ENCODE results near the gene RMDN2.
A peak's percentile ranks its signal among the peaks of the same experiment; 100 is the strongest.

The RMDN2 gene

GRCh38 chr2:37885329-37885993 is 39.6 kb upstream of the RMDN2 start:
- Histone ChIP-seq H3K79me2 (no peaks in the 10 kb centered on the region), H3K27me3 (ENCODE audit: control insufficient read depth, insufficient read depth, low read length) (no peaks in the 10 kb centered on the region), H3K27ac (no peak overlapping the region), H3K9me3 (ENCODE audit: control insufficient read depth, low read length) (no peaks in the 10 kb centered on the region), H3K9ac (no peak overlapping the region), H3K4me3 (ENCODE audit: low read depth, low read length) (no peak overlapping the region), H2AFZ (no peak overlapping the region), H3K4me2 (ENCODE audit: low read length) (no peak overlapping the region), H3K36me3 (ENCODE audit: control insufficient read depth, insufficient read depth, low read length) (no peaks in the 10 kb centered on the region), H3K4me1 (no peaks in the 10 kb centered on the region)
- no peak for TF ChIP-seq CTCF (IDR thresholded peaks at IDR 0.05)

GRCh38 chr2:37886745-37887144 is 38.3 kb upstream of the RMDN2 start:
- Histone ChIP-seq H3K27me3 (ENCODE audit: control insufficient read depth, insufficient read depth, low read length) (no peaks in the 10 kb centered on the region), H3K9me3 (ENCODE audit: control insufficient read depth, low read length) (no peaks in the 10 kb centered on the region), H3K4me2 (ENCODE audit: low read length) (no peak overlapping the region), H3K4me3 (ENCODE audit: low read depth, low read length) (no peak overlapping the region), H2AFZ (no peak overlapping the region), H3K4me1 (no peaks in the 10 kb centered on the region), H3K27ac (no peak overlapping the region), H3K9ac (no peak overlapping the region), H3K36me3 (ENCODE audit: control insufficient read depth, insufficient read depth, low read length) (no peaks in the 10 kb centered on the region), H3K79me2 (no peaks in the 10 kb centered on the region)
- TF ChIP-seq CTCF (IDR thresholded peaks at IDR 0.05), result no peak

- Histone ChIP-seq H3K36me3 (ENCODE audit: control insufficient read depth, insufficient read depth, low read length) (no peaks in the 10 kb centered on the region), H3K27me3 (ENCODE audit: control insufficient read depth, insufficient read depth, low read length) (no peaks in the 10 kb centered on the region), H3K9ac (no peak overlapping the region), H3K27ac (no peak overlapping the region), H3K4me1 (no peaks in the 10 kb centered on the region), H2AFZ (no peak overlapping the region), H3K9me3 (ENCODE audit: control insufficient read depth, low read length) (no peaks in the 10 kb centered on the region), H3K79me2 (no peaks in the 10 kb centered on the region), H3K4me3 (ENCODE audit: low read depth, low read length) (no peak overlapping the region), H3K4me2 (ENCODE audit: low read length) (no peak overlapping the region)
- no peak for TF ChIP-seq CTCF (IDR thresholded peaks at IDR 0.05)
Measured at GRCh38 chr2:37887286-37887685, 37.8 kb upstream of the RMDN2 start.

- peak; percentile 70 for TF ChIP-seq CTCF (IDR thresholded peaks at IDR 0.05)
Measured at GRCh38 chr2:37890893-37891495, 34.1 kb upstream of the RMDN2 start.

More at GRCh38 chr2:37890893-37891495, 34.1 kb upstream of the RMDN2 start:
- Histone ChIP-seq H3K9me3 (ENCODE audit: control insufficient read depth, low read length) (no peaks in the 10 kb centered on the region), H3K4me3 (ENCODE audit: low read depth, low read length) (no peak overlapping the region), H3K27ac (no peak overlapping the region), H3K27me3 (ENCODE audit: control insufficient read depth, insufficient read depth, low read length) (no peaks in the 10 kb centered on the region), H3K79me2 (no peaks in the 10 kb centered on the region), H3K36me3 (ENCODE audit: control insufficient read depth, insufficient read depth, low read length) (no peaks in the 10 kb centered on the region), H3K4me1 (no peaks in the 10 kb centered on the region), H3K4me2 (ENCODE audit: low read length) (no peak overlapping the region), H3K9ac (no peak overlapping the region), H2AFZ (no peak overlapping the region)

All from parathyroid adenoma (tissue), 2 donors.